T-helper 2 cell (primary cell): ENCODE results near the gene LAMB1.
"Not testable (repeated sequence)": the region's sequence is repeated elsewhere in the genome, so short reads cannot be mapped to it uniquely, and the experiment has no call there.

ENCODE experiments used
- DNase-seq, 5 experiments: peaks; one replicate each; pipeline versions ENCODE4 v3.0.0 to v3.0.0-alpha.2; 2012 to 2022

The LAMB1 gene

DNA sequence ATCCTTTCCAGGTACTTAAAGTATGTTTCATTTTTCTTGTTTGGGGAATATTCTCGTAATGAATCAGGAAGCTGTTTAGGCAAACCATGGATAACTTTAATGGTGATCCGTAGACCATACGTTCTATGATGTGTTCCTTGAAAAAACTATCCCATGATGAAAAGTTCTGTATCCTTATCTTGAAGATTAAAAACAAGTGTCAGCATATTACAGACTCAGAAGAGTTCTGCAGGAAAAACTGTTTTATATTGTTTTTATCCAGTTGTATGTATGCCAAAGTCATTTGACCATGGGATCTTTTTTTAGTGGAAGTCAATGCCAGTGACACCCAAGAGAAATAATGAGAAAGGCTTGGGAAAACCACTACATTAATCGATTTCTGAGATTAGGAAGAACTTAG is 59.9 kb downstream of the LAMB1 start:
- no peak for DNase-seq

DNA sequence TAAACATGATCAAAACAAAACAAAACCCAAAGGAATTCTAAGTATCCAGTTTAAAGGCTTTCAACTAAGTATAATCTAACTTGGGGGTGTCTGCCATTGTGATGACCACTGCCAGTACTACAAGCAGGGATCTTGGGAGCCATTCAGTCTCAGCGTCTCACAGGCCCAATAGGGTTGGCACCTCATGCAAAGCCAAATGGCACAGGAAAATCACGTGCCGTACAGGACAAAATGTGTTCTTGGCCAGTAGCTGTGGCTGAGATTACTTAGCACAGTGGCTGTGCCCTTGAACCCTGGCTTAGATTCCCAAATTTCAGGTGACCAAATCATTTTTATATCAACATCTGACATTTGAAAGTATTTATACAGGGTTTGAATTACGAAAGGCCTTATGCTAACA is 62.0 kb downstream of the LAMB1 start:
- no peak for DNase-seq

DNA sequence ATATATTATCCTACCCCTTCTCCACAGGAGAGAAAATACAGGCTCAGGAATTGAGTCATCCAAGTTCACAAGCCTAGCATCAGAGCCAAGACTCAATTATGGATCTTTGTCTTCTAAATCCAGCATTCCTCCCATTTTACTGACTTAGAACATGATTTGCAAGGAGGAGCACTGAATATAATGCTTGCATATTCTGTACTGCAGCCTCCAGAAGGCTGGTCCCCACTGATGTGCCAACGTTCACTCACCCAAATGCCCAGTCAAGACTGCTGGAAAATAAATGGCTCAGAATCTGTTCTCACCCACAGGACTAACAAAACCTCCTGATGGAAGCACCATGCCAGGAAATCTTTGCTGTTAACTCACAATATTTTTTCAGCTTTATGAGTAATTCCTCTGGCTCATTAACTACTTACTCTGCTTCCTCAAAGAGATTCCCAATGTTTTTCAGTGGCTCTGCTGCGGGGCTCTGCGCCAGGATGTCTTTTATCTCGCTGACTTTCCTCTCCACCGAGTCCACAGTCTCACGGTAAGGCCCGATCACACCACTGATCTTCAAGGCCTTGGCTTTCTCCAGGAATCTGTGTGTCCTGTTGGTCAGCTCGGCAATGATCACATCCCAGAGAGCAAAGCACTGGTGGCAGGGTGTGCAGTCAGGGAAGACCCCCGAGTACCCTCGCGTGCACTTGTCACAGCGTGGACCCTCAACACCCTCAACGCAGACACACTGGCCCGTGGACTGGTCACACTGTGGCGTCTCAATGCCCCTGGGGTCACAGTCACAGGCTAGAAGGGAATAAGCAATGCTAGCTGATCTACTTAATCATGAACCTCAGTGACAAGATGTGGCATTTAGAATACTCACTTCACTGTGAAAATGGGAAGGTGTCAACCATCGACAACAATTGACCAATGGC is 63.1 kb downstream of the LAMB1 start:
- no peak for DNase-seq

DNA sequence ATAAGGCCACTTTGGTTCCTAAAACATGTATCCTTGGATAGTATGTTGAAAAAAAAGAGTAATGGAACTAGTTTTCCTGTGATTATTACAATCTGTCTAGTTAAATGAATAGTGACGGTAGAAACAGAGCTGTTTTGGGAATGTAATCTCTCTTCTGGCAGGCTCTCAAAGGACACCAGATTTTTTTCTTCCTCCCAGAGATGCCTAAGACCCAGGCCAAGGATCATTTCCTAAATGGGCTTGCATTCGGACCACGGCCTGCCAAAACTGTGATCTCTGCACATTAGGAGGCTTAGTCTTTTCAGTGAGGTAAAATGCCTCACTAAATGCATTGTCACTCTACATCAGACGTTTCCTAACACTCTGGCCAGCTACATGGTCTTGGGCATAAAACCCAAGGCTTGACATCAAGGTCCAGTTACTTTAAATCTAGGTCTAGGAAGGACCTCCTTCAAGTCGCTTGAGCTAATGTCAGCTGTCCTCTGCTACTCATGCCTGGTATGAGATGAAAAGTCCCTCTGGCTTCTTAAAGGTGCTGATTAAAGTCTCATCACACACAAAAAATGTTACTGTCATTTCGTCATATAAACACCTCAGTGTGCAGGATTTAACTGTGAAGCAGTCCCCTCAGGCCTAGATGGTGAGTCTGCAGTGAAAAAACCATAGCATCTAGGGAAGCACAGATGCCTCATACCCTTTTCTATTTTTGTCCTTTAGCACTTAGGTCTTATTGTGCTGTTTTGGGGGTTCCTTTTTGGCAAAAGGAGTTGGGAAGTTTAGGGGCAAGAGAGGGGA is 64.3 kb downstream of the LAMB1 start:
- no peak for DNase-seq

DNA sequence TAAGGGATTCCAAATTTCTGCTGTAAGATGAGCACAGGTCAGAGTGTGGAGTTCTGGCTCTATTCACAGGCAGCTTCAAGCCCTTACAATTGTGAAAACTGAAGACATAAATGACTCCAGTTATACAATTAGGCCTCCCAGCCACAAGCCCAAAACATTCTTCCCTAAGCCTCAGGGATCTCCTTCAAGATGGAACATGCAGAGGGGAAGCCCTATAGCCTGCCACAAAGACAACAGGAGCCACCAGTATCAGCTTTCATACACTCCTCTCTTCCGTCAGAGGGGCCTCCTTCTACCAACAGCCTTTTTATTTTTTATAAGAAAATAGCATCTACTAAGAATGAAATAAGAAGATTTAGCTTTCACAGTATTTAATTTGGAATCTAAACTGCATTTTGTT is 65.4 kb downstream of the LAMB1 start:
- no peak for DNase-seq

DNA sequence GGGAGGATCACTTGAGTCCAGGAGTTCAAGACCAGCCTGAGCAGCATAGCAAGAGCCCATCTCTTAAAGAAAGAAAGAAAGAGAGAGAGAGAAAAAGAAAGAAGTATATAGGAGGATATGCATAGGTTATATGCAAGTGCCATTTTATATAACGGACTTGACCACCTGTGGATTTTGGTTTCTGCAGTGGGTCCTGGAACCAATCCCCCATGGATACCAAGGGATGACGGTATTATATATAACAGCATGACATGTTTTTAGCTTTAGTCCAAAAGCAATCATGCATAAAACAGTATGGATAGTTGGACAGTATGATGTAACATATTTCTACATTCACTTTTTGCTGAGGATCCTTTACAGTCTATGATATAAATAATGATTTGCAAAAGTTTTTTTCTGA is 66.6 kb downstream of the LAMB1 start:
- DNase-seq, result no peak

DNA sequence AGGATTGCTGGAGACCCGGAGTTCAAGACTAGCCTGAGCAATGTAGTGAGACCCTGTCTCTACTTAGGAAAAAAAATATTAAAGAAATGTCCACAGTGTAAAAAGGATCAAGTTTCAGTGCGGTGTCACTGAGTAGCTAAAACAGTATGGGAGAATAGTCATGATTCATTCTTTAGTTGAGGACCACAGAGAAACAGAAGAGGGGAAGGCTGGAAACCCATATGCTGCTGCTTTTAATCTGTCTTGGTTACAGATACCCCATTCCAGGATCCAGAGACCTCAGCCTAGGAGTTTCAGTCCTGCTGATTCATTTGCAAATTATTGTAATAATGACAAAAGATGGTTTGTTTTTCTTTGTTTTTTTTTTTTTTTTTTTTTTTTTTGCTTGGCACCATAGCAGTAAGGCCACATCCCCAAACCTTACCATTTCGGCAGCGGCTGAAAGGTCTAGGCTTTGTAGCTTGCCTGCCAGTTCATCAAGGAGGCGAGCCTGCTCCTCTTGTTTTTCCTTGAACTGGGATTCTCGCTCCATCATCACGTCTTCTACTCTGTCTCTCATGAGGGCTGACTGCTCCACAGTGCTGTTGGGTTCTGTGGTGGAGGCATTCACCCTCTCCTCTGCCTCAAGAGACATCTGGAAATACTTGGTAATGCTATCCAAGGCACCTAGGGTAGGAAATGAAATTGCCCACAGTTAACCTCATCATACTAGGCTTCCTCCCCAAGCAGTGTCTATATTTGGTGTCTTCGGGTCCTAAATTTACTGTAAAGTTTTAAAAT is 67.8 kb downstream of the LAMB1 start:
- DNase-seq, result no peak

DNA sequence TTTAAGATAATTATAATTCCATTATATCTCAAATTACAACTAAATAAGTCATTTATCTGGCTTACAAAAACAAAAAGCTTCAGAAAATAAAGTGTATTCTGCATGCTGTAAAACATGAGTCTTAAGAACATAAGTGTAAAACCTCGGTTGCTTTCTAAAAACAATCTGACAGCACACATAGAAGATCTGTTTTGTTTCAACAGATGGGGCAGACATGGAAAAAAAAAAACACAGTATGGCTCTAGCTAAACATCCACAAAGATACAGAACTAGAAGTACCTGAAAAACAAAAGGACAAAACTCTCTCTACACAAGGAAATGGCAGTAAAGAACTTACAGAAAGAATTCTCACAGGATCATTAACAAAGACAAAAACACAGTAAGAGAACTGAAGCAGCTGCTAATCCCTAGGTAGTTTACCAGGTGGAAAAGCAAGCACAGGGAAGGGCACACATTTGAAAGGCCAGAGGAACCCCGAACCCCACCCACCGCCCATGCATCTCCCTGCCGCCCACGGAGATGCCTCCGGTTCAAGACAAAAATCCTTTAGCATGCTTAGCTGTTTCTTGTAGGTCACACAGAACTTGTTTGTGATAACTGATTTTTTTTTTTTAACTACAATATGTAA is 69.5 kb downstream of the LAMB1 start:
- no peak for DNase-seq

DNA sequence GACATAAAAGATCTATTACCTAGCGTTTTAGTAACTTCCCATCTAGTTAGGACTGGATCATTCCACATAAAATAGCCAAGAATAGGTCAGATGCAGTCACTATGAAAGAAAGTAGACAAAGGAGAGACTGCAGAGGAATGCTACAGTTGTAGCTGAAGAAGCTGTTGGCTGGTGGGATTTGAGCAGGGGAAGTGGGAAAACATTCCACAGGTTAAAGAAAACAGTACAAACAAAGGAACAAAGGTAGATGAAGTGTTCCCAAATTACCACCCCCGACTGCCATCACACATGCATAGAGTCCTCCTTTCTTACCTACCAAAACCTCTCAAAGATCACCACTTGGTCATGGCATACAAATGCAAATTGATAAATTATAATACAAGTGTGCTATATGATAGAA is 70.2 kb downstream of the LAMB1 start:
- no peak for DNase-seq

DNA sequence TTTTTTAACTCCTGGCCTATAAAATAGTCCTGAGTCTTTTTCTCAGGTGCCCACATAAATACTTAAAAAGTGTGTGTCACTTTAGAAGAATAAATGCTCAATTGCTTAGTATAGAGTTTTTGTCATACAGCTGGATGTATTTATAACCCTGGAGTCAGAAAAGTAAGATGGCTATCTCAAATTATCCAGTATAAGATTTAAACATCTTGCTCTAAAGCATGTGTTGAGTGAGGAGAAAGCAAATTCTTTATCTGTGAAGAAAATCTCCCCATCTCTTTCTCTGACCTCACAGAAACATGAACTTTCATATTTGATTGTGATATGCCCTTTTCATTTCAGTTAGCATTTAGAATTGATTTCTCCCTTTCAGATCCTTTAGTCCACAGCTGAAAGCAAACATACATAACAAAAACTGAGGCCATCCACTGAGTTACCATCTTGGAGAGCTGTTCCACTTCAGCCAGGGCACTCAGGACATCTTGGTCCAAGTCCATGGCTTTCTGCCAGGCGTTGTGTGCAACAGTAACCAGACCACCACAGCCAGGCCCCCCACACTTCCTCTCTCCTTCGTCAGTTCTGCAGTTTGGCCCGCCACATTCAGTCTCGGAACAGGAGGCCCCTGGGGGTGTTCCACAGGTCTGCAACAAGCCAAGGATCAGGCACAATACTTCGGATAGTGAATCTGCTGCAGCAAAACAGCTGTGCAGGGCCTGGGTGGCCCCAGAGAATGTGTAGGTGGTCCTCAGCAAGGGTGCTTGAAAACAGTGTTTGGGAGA is 71.0 kb downstream of the LAMB1 start:
- peak in 1 of 5 experiments; percentile 40 for DNase-seq

DNA sequence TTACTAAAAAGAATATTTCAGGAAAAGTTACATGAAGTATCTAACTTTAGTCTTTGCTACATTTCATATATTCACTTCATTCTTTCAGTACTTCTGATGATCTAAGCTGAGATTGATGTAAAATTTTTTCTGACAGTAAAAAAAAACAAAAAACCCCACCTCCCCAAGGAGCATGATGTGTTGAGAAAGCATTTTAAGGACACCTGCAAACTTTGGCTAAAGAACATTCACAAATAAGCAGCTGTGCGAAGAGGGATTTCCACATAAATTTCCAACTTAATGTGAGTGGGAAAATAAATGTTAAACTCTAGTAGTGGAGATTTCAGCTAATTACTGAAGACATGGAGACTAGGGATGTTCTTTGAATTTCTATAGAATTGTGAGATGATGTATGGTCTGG is 76.5 kb downstream of the LAMB1 start:
- no peak for DNase-seq

DNA sequence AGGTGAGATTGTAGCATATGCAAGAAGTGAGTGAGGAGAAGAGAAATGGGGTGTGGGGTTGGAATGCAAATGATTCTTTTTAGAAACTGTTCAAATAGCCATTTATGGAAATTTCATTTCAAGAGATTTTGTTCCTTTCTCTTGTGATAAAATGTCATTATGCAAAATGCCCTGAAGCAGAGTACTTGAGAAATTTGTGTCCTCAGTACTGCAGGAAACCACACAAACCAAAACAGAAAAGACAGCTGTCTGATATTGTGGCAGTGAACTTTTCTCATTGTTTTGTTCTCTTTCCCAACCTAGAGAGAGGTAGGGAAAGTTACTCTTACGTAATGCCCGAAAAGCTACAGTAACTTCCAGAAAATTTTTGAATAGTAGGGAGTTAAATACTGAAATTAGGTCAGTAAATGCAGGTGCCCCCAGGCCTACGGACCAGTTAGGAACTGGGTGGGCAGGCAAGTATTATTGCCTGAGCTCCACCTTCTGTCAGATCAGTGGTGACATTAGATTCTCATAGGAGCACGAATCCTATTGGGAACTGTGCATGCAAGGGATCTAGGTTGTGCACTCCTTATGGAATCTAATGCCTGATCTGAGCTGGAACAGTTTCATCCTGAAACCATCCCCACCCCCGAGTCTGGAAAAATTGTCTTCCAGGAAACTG is 78.0 kb downstream of the LAMB1 start:
- peak in 1 of 5 experiments; percentile 49 for DNase-seq

DNA sequence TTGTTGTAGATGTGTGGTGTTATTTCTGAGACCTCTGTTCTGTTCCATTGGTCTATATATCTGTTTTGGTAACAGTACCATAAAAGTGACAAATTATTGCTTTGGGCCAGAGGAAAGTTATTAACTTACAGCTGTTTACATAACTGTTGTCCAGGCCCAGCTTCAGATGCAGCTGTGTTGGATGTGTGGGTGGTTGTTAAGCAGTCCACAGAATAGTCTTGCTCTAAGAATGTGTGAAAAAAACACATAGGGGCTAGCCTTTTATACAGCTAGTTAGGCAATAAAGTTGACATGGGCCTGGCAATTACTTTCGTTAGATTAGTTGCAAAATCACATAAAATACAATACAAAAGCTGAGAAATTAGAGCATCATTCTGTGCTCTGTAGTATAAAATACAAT is 80.1 kb downstream of the LAMB1 start:
- DNase-seq, result no peak

DNA sequence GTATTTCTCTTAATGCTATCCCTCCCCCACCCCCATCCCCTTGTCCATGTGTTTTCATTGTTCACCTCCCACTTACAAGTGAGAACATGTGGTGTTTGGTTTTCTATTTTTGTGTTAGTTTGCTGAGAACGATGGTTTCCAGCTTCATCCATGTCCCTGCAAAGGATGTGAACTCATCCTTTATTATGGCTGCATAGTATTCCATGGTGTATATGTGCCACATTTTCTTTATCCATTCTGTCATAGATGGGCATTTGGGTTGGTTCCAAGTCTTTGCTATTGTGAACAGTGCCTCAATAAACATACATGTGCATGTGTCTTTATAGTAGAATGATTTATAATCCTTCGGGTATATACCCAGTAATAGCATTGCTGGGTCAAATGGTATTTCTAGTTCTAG is 81.1 kb downstream of the LAMB1 start:
- DNase-seq, result not testable (repeated sequence)

DNA sequence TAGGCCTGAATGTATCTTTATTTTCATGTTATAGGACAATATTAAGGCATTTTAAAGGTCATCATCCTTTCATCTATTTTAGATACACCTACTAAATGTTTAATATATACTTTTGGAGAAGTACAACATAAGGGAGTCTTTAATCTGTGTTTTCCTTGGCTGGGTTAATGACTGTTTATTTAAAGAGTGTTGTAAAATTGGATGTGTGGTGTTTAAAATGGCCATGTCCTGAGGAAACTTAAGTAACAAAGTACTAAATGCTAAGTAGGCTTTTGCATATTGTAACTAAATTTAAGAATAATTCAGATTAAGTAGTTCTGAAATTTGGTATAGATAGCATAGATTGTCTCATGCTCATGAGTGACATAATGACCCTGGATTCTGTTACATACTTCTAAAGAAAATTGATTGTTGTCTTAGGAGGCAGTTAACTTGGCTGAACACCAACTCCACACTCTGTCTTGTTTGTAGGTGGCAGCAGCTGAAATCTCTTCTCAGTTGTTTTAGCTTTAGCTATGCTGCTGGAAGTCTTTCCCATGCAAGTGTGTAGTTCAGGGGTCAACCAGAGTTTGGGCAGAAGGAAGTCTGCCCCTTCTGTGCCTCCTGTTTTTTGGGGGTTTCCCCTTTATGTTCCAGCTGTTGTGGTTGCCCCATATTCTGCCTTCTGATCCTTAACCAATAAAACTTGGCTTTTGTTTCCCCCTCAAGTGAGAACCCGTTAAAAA is 82.8 kb downstream of the LAMB1 start:
- no peak for DNase-seq

DNA sequence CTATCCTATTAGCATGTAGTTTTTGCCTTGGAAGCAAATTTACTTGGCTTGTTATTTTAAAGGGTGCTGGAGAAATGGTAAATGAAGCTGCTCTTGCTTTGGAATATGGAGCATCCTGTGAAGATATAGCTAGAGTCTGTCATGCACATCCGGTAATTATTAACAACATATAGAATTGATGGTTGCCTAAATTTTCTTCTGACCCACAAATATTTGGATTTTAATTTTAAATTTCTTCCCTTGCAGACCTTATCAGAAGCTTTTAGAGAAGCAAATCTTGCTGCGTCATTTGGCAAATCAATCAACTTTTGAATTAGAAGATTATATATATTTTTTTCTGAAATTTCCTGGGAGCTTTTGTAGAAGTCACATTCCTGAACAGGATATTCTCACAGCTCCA is 84.0 kb downstream of the LAMB1 start:
- no peak for DNase-seq

DNA sequence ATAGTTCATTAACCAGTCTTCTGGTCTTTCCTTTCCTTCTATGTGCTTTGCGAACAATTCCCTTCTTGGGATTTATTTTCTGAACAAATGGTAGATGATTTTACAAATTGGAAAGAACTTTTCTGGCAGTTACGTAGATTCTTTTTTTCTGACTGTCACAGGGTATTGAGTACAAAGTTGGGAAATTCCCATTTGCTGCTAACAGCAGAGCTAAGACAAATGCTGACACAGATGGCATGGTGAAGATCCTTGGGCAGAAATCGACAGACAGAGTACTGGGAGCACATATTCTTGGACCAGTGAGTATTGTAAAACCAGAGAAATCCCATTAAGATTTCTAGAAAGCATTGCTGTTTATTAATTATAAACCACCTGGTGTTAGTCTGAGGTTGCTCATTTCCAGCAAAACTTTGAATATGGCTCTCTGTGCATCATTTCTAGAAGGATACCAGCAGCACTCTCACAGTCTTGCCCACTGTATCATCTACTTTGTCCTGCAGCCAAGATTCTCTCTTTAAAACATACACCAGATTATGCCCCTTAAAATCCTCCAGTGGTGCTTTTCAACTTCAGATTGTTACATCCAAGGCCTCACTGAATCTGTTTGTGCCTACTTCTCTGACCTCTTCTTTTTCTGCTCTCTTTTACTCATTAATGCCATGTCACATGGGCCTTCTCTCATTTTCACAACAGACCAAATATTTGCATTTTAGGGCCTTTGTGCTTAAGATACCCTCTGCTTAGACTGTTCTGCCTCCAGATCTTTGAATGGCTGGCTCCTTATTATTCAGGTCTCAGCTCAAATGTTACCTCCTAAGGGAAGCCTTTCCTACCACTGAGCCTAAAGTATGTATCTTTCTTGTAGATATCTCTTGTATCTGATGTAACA is 85.0 kb downstream of the LAMB1 start:
- DNase-seq, result no peak

DNA sequence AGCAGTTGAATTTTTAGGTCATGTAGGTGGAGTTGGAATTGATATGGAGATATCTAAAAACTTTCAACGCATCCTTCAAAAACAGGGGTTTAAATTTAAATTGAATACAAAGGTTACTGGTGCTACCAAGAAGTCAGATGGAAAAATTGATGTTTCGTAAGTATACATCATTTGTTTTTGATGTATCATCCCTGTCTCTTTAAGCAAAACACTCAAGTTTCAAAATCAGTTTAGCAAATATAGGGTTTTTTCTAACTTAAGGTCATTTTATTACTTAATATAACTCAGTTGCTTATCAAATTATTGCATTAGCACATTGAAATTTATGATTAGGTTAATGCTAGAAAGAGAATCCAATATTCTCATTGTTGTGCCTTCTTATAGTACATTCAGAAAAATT is 87.4 kb downstream of the LAMB1 start:
- DNase-seq, result no peak

DNA sequence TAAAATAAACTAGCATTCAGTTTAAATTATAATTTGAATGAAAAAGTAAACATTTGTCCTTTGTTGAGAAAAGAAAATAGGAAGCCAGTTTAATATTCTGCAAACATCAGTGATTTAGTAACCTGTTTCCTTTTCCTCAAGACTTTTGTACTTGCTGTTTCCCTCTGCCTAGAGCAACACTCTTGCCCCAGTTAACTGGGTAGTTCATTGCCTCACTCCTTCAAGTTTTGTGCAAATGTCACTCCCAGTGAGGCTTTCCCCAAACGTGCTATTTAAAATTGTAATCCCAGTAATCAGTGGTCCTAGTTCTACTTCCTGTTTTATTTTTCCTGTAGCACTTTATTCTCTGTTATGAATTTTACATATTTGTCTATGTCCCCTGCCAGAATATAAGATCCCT is 88.1 kb downstream of the LAMB1 start:
- no peak for DNase-seq

DNA sequence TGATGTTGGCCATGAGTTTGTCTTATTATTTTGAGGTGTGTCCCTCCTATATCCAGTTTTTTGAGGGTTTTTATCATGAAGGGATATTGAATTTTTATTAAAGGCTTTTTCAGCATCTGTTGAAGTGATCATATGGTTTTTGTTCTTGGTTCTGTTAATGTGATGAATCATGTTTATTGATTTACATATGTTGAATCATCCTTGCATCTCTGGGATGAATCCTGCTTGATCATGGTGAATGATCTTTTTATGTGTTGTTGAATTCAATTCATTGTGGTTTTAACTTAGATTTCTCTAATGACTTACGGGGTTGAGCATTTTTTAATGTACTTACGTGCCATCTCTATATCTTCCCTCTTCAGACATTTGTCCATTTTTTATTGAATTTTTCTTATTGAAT is 89.1 kb downstream of the LAMB1 start:
- DNase-seq, result no peak
